ENCODE data around the gene IGFLR1. TPM values are rescaled to one million over a fixed set of nuclear protein-coding genes. Genes with fewer than 3 reads are reported as not detected.

The IGFLR1 gene
- total and polyA plus RNA-seq, 8 donors, result 1.3 to 17.3 (median 7.3) TPM

DNA sequence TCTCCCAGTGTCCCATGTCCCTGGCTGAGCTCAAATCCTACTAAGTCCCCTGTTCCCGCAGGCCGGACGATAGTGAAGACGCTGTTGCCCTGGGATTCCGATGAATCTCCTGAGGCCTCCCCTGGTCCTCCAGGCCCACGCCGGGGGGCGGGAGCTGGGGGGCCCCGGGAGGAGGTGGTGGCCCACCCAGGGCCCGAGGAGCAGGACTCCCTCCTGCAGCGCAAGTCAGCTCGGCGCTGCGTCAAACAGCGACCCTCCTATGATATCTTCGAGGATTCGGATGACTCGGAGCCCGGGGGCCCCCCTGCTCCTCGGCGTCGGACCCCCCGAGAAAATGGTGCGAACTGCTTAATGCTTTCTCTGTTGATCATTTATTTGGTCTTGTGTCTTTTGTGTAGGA, 18.6 kb downstream of the IGFLR1 start:
- H3K36me3 ChIP-seq, result peaks cover 15 to 72% (median 65%) of the 10 kb centered on the region in 3 donors
- H3K4me3 ChIP-seq, result no peak overlapping the region
- no peaks in the 10 kb centered on the region for H3K27me3 ChIP-seq
- intact Hi-C loops (cut with DNase I), result loop anchor here in 1 of 3 donors (10.0 kb wide), 1 partner anchor 179 kb away; the partner anchor contains the start of gene TMEM147
- WGBS, 2 donors, result 93 to 94% methylated on average over 24 of the region's 24 CpGs
- FAIRE-seq (no peak), DNase-seq (peak in 3 of 6 donors; percentile 11 to 38 (median 32)), ATAC-seq (no peak)
- H3K27ac ChIP-seq, result no peak overlapping the region
- peaks cover 0 to 7% (median 0%) of the 10 kb centered on the region in 3 donors for H3K4me1 ChIP-seq
- H3K9me3 ChIP-seq, result no peaks in the 10 kb centered on the region
- TF ChIP-seq, protein P1, sequence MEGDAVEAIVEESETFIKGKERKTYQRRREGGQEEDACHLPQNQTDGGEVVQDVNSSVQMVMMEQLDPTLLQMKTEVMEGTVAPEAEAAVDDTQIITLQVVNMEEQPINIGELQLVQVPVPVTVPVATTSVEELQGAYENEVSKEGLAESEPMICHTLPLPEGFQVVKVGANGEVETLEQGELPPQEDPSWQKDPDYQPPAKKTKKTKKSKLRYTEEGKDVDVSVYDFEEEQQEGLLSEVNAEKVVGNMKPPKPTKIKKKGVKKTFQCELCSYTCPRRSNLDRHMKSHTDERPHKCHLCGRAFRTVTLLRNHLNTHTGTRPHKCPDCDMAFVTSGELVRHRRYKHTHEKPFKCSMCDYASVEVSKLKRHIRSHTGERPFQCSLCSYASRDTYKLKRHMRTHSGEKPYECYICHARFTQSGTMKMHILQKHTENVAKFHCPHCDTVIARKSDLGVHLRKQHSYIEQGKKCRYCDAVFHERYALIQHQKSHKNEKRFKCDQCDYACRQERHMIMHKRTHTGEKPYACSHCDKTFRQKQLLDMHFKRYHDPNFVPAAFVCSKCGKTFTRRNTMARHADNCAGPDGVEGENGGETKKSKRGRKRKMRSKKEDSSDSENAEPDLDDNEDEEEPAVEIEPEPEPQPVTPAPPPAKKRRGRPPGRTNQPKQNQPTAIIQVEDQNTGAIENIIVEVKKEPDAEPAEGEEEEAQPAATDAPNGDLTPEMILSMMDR (IDR thresholded peaks at IDR 0.05), result no peak

DNA sequence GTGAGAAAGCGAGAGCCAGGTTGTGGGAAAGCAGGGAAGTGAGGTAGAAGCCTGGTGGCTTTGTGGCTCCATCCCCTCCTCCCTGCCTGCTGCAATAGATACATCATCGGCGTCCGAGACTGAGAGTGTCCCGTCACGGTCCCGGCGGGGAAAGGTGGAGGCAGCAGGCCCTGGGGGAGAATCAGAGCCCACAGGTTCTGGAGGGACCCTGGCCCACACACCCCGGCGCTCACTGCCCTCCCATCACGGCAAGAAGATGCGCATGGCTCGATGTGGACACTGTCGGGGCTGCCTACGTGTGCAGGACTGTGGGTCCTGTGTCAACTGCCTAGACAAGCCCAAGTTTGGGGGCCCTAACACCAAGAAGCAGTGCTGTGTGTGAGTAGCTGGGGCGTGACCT, 19.4 kb downstream of the IGFLR1 start:
- WGBS, 2 donors, result 90 to 96% methylated on average over 13 to 16 of the region's 16 CpGs
- FAIRE-seq (no peak), DNase-seq (peak in 2 of 6 donors; percentile 10 to 74), ATAC-seq (no peak)
- TF ChIP-seq, protein P1 (IDR thresholded peaks at IDR 0.05), result no peak
- no peak overlapping the region for H3K27ac ChIP-seq
- intact Hi-C loops (cut with DNase I), result loop anchor here in 1 of 3 donors (10.0 kb wide), 1 partner anchor 178 kb away; the partner anchor contains the start of gene TMEM147
- H3K4me3 ChIP-seq, result no peak overlapping the region
- H3K27me3 ChIP-seq, result no peaks in the 10 kb centered on the region
- H3K9me3 ChIP-seq, result no peaks in the 10 kb centered on the region
- peaks cover 15 to 64% (median 58%) of the 10 kb centered on the region in 3 donors for H3K36me3 ChIP-seq
- H3K4me1 ChIP-seq, result peaks cover 0 to 7% (median 0%) of the 10 kb centered on the region in 3 donors

DNA sequence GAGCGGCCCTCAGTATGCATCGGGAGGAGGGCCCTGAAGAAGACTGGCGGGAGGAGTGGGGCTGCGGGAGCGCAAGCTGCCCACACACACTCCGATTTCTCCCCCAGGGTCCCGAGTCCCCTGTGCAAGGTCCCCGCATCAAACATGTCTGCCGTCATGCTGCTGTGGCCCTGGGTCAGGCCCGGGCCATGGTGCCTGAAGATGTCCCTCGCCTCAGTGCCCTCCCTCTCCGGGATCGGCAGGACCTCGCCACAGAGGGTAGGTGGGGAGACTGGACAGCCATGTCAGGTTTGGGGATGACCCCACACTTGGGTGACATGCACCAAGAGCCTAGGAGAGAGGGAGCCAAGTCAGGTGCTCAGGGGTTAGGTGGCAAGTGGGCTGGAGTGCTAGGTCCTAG, 19.8 kb downstream of the IGFLR1 start:
- WGBS, 2 donors, result 91 to 94% methylated on average over 14 of the region's 14 CpGs
- TF ChIP-seq, protein P1 (IDR thresholded peaks at IDR 0.05), result no peak
- Histone ChIP-seq H3K4me3 (no peak overlapping the region), H3K9me3 (no peaks in the 10 kb centered on the region), H3K27ac (no peak overlapping the region), H3K4me1 (peaks cover 0 to 7% (median 0%) of the 10 kb centered on the region in 3 donors), H3K27me3 (no peaks in the 10 kb centered on the region), H3K36me3 (peaks cover 13 to 60% (median 54%) of the 10 kb centered on the region in 3 donors)
- no peak for FAIRE-seq
- DNase-seq, result peak in 3 of 6 donors; percentile 10 to 54 (median 33)
- ATAC-seq, result no peak
- intact Hi-C loops (cut with DNase I), result loop anchor here in 1 of 3 donors (10.0 kb wide), 1 partner anchor 178 kb away; the partner anchor contains the start of gene TMEM147

DNA sequence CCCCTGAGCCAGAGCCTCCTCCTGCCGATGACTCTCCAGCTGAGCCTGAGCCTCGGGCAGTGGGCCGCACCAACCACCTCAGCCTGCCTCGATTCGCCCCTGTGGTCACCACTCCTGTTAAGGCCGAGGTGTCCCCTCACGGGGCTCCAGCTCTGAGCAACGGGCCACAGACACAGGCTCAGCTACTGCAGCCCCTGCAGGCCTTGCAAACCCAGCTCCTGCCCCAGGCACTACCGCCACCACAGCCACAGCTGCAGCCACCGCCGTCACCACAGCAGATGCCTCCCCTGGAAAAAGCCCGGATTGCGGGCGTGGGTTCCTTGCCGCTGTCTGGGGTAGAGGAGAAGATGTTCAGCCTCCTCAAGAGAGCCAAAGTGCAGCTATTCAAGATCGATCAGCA, 20.9 kb downstream of the IGFLR1 start:
- peaks cover 8 to 49% (median 43%) of the 10 kb centered on the region in 3 donors for H3K36me3 ChIP-seq
- FAIRE-seq, result no peak
- intact Hi-C loops (cut with DNase I), result loop anchor here in 1 of 3 donors (10.0 kb wide), 1 partner anchor 177 kb away; the partner anchor contains the start of gene TMEM147
- DNase-seq, result peak in 3 of 6 donors; percentile 15 to 65 (median 23)
- TF ChIP-seq, protein P1 (IDR thresholded peaks at IDR 0.05), result no peak
- ATAC-seq, result no peak
- WGBS, 2 donors, result 92 to 93% methylated on average over 16 of the region's 16 CpGs
- H3K9me3 ChIP-seq, result no peaks in the 10 kb centered on the region
- H3K27ac ChIP-seq, result no peak overlapping the region
- H3K4me1 ChIP-seq, result peaks cover 0 to 7% (median 0%) of the 10 kb centered on the region in 3 donors
- no peaks in the 10 kb centered on the region for H3K27me3 ChIP-seq
- no peak overlapping the region for H3K4me3 ChIP-seq

DNA sequence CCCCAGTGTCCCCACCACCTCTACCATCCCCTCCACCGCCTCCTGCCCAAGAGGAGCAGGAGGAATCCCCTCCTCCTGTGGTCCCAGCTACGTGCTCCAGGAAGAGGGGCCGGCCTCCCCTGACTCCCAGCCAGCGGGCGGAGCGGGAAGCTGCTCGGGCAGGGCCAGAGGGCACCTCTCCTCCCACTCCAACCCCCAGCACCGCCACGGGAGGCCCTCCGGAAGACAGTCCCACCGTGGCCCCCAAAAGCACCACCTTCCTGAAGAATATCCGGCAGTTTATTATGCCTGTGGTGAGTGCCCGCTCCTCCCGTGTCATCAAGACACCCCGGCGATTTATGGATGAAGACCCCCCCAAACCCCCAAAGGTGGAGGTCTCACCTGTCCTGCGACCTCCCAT, 21.6 kb downstream of the IGFLR1 start:
- no peak overlapping the region for H3K4me3 ChIP-seq
- H3K9me3 ChIP-seq, result no peaks in the 10 kb centered on the region
- peaks cover 8 to 41% (median 37%) of the 10 kb centered on the region in 3 donors for H3K36me3 ChIP-seq
- TF ChIP-seq, protein P1 (IDR thresholded peaks at IDR 0.05), result no peak
- intact Hi-C loops (cut with DNase I), result loop anchor here in 1 of 3 donors (10.0 kb wide), 1 partner anchor 176 kb away; the partner anchor contains the start of gene TMEM147
- ATAC-seq (no peak), FAIRE-seq (no peak), DNase-seq (peak in 3 of 6 donors; percentile 30 to 77 (median 45))
- no peaks in the 10 kb centered on the region for H3K27me3 ChIP-seq
- WGBS, 2 donors, result 87 to 89% methylated on average over 17 of the region's 17 CpGs
- H3K27ac ChIP-seq, result no peak overlapping the region
- peaks cover 3 to 11% (median 3%) of the 10 kb centered on the region in 3 donors for H3K4me1 ChIP-seq

All from pancreas (tissue), 10 donors.